Activated naive CD4-positive, alpha-beta T cell treated with anti-CD3 and anti-CD28 coated beads, Interleukin-2, amount 10 ng/mL, durations not matched to agents 5 hours and 36 hours (primary cell): ENCODE measurements around the gene GLDN. TPM values are rescaled to one million over a fixed set of nuclear protein-coding genes. Genes with fewer than 3 reads are reported as not detected.

ENCODE experiments used
- microRNA-seq: library from miRNA; unstranded; fragments of <30 nt; microRNA quantifications from one replicate; pipeline ENCODE4 v1.2.0, GENCODE V29; 2022; ENCODE audit warnings: borderline microRNAs expressed, borderline replicate concordance
- total RNA-seq, 2 experiments: library from RNA; stranded (reverse); gene quantifications; one replicate each; pipeline ENCODE4 v1.2.3, GENCODE V29; 2021

GLDN gene
- not detected for total RNA-seq

GRCh38 chr15:51341366-51342226, at the start of gene GLDN:
Gene GLDN, plus strand, starts transcription at chr15:51341655. Its CDS starts 30 bp downstream, at chr15:51341685.

GRCh38 chr15:51338496-51338895, 3.0 kb upstream of the GLDN start, which contains the start of gene CYP19A1:
Gene CYP19A1, minus strand, starts transcription at chr15:51338596. Its CDS starts 95,684 bp downstream, at chr15:51242912.

Small RNA genes lying within 50 kb of the gene (microRNA-seq; reads per million reads assigned to microRNA genes)
- gene MIR7973-1: not detected
- gene MIR7973-2: not detected

Other genes with a start within 250 kb of the GLDN start
- gene TNFAIP8L3, start 246.7 kb upstream of the GLDN start, total RNA-seq: under 1 TPM; 0.17 to 0.28 TPM
- not detected for gene CYP19A1, start 3.1 kb upstream of the GLDN start, total RNA-seq